ENCODE results near the gene NFATC2.

NFATC2 gene

GRCh38 chr20:51402201-51402600, 140.3 kb downstream of the NFATC2 start (continued):
- TF ChIP-seq PATZ1 (CRISPR knock-in tag; IDR thresholded peaks at IDR 0.05; ENCODE audit: borderline replicate concordance) (no peak), SNAI2 (CRISPR knock-in tag; IDR thresholded peaks at IDR 0.05) (no peak)

- TF ChIP-seq POU6F1 (CRISPR knock-in tag; IDR thresholded peaks at IDR 0.05; ENCODE audit: borderline replicate concordance, low read depth) (no peak), TSHZ2 (CRISPR knock-in tag; IDR thresholded peaks at IDR 0.05) (no peak), RARB (CRISPR knock-in tag; IDR thresholded peaks at IDR 0.05) (no peak), SNAI2 (CRISPR knock-in tag; IDR thresholded peaks at IDR 0.05) (no peak)
- ATAC-seq, result no peak
These were observed 141.0 kb downstream of the NFATC2 start for GRCh38 chr20:51401496-51401895.

- no peak for ATAC-seq
- no peak for TF ChIP-seq ARNTL (CRISPR knock-in tag; IDR thresholded peaks at IDR 0.05; ENCODE audit: borderline replicate concordance, low read depth)
- TF ChIP-seq CSDC2 (CRISPR knock-in tag; IDR thresholded peaks at IDR 0.05), result no peak
- TF ChIP-seq ZFP3 (CRISPR knock-in tag; IDR thresholded peaks at IDR 0.05), result no peak
- TF ChIP-seq PPARA (CRISPR knock-in tag; IDR thresholded peaks at IDR 0.05; ENCODE audit: borderline replicate concordance), result no peak
- no peak for TF ChIP-seq TOX (CRISPR knock-in tag; IDR thresholded peaks at IDR 0.05; ENCODE audit: borderline replicate concordance)
- TF ChIP-seq PATZ1 (CRISPR knock-in tag; IDR thresholded peaks at IDR 0.05; ENCODE audit: borderline replicate concordance), result no peak
- TF ChIP-seq TSHZ2 (CRISPR knock-in tag; IDR thresholded peaks at IDR 0.05), result no peak
- TF ChIP-seq ZFP30 (CRISPR knock-in tag; IDR thresholded peaks at IDR 0.05), result no peak
- TF ChIP-seq ZNF70 (CRISPR knock-in tag; IDR thresholded peaks at IDR 0.05), result no peak
- TF ChIP-seq POU6F1 (CRISPR knock-in tag; IDR thresholded peaks at IDR 0.05; ENCODE audit: borderline replicate concordance, low read depth), result no peak
- no peak for TF ChIP-seq OSR1 (CRISPR knock-in tag; IDR thresholded peaks at IDR 0.05)
These were observed 142.2 kb downstream of the NFATC2 start for GRCh38 chr20:51400051-51400926.
